ACC112 (cell line): Measurements from ENCODE around the gene ZNFX1.

Source experiments
- H2AFZ ChIP-seq: fragments of 200-600 bp; sonication (generic); one replicate; pipeline ENCODE4 v1.6.0; 2017; ENCODE audit warnings: antibody characterized with exemption, low read length; ENCODE audit not compliant: unreplicated experiment
- H3K27ac ChIP-seq: fragments of 200-600 bp; sonication (generic); 2 replicates; pipeline ENCODE4 v1.5.1; 2014; ENCODE audit warnings: low read depth, mild to moderate bottlenecking, antibody characterized with exemption, low read length, moderate library complexity
- H3K27me3 ChIP-seq: fragments of 200-600 bp; sonication (generic); 2 replicates; pipeline ENCODE4 v1.6.1; 2014; ENCODE audit warnings: mild to moderate bottlenecking, antibody characterized with exemption, low read length, moderate library complexity, mixed read lengths; ENCODE audit not compliant: insufficient read depth
- H3K36me3 ChIP-seq: fragments of 200-600 bp; sonication (generic); 2 replicates; pipeline ENCODE4 v1.6.1; 2016; ENCODE audit warnings: mild to moderate bottlenecking, antibody characterized with exemption, low read length, moderate library complexity, mixed read lengths; ENCODE audit not compliant: insufficient read depth
- H3K4me1 ChIP-seq: fragments of 200-600 bp; sonication (generic); one replicate; pipeline ENCODE4 v1.6.1; 2016; ENCODE audit warnings: low read length, mixed read lengths; ENCODE audit not compliant: insufficient read depth, unreplicated experiment, control insufficient read depth
- H3K4me3 ChIP-seq: fragments of 200-600 bp; sonication (generic); 2 replicates; pipeline ENCODE4 v1.5.1; 2014; ENCODE audit warnings: mild to moderate bottlenecking, low read depth, low read length
- H3K79me2 ChIP-seq: fragments of 200-600 bp; sonication (generic); one replicate; pipeline ENCODE4 v1.6.0; 2016; ENCODE audit warnings: low read length; ENCODE audit not compliant: control insufficient read depth, unreplicated experiment, insufficient read depth

The ZNFX1 gene

GRCh38 chr20:49267327-49267726, 10.5 kb downstream of the ZNFX1 start:
- peaks cover 91% of the 10 kb centered on the region for H3K79me2 ChIP-seq
- H3K4me1 ChIP-seq: peaks cover 38% of the 10 kb centered on the region
- no peak overlapping the region for H2AFZ ChIP-seq
- H3K27ac ChIP-seq: no peak overlapping the region
- H3K4me3 ChIP-seq: peak overlapping the region; percentile 47
- H3K36me3 ChIP-seq: peaks cover 60% of the 10 kb centered on the region
- H3K27me3 ChIP-seq: no peaks in the 10 kb centered on the region

GRCh38 chr20:49262444-49262843, 15.4 kb downstream of the ZNFX1 start:
- Histone ChIP-seq H3K27me3 (no peaks in the 10 kb centered on the region), H3K79me2 (peaks cover 53% of the 10 kb centered on the region), H3K4me1 (peaks cover 18% of the 10 kb centered on the region), H3K36me3 (peaks cover 39% of the 10 kb centered on the region), H3K4me3 (no peak overlapping the region), H3K27ac (no peak overlapping the region), H2AFZ (no peak overlapping the region)

GRCh38 chr20:49261173-49261572, 16.7 kb downstream of the ZNFX1 start:
- H3K79me2 ChIP-seq: peaks cover 41% of the 10 kb centered on the region
- H3K4me3 ChIP-seq: no peak overlapping the region
- peaks cover 49% of the 10 kb centered on the region for H3K36me3 ChIP-seq
- peaks cover 10% of the 10 kb centered on the region for H3K4me1 ChIP-seq
- no peak overlapping the region for H2AFZ ChIP-seq
- H3K27me3 ChIP-seq: no peaks in the 10 kb centered on the region
- H3K27ac ChIP-seq: no peak overlapping the region

GRCh38 chr20:49260218-49260617, 17.6 kb downstream of the ZNFX1 start:
- H3K4me3 ChIP-seq: no peak overlapping the region
- no peak overlapping the region for H3K27ac ChIP-seq
- no peak overlapping the region for H2AFZ ChIP-seq
- H3K36me3 ChIP-seq: peaks cover 58% of the 10 kb centered on the region
- peaks cover 32% of the 10 kb centered on the region for H3K79me2 ChIP-seq
- H3K4me1 ChIP-seq: peaks cover 10% of the 10 kb centered on the region
- H3K27me3 ChIP-seq: no peaks in the 10 kb centered on the region

- peaks cover 10% of the 10 kb centered on the region for H3K4me1 ChIP-seq
- no peaks in the 10 kb centered on the region for H3K27me3 ChIP-seq
- H3K79me2 ChIP-seq: peaks cover 28% of the 10 kb centered on the region
- H3K4me3 ChIP-seq: no peak overlapping the region
- peaks cover 58% of the 10 kb centered on the region for H3K36me3 ChIP-seq
- H3K27ac ChIP-seq: no peak overlapping the region
- H2AFZ ChIP-seq: no peak overlapping the region
Measured at GRCh38 chr20:49259799-49260198, 18.1 kb downstream of the ZNFX1 start.

GRCh38 chr20:49259284-49259683, 18.6 kb downstream of the ZNFX1 start:
- H3K27me3 ChIP-seq: no peaks in the 10 kb centered on the region
- H3K36me3 ChIP-seq: peaks cover 56% of the 10 kb centered on the region
- no peak overlapping the region for H3K4me3 ChIP-seq
- no peak overlapping the region for H3K27ac ChIP-seq
- peaks cover 24% of the 10 kb centered on the region for H3K79me2 ChIP-seq
- peaks cover 10% of the 10 kb centered on the region for H3K4me1 ChIP-seq
- H2AFZ ChIP-seq: no peak overlapping the region

GRCh38 chr20:49256261-49256660, 21.6 kb downstream of the ZNFX1 start:
- peaks cover 10% of the 10 kb centered on the region for H3K4me1 ChIP-seq
- peaks cover 51% of the 10 kb centered on the region for H3K36me3 ChIP-seq
- H3K4me3 ChIP-seq: no peak overlapping the region
- H2AFZ ChIP-seq: no peak overlapping the region
- no peaks in the 10 kb centered on the region for H3K27me3 ChIP-seq
- H3K79me2 ChIP-seq: peaks cover 9% of the 10 kb centered on the region
- no peak overlapping the region for H3K27ac ChIP-seq

GRCh38 chr20:49252556-49253350, 25.1 kb downstream of the ZNFX1 start:
- H3K36me3 ChIP-seq: peaks cover 39% of the 10 kb centered on the region
- no peaks in the 10 kb centered on the region for H3K27me3 ChIP-seq
- no peaks in the 10 kb centered on the region for H3K4me1 ChIP-seq
- no peak overlapping the region for H2AFZ ChIP-seq
- no peak overlapping the region for H3K4me3 ChIP-seq
- H3K79me2 ChIP-seq: no peaks in the 10 kb centered on the region
- H3K27ac ChIP-seq: no peak overlapping the region

GRCh38 chr20:49248879-49249665, 28.8 kb downstream of the ZNFX1 start:
- H3K4me1 ChIP-seq: no peaks in the 10 kb centered on the region
- H3K27me3 ChIP-seq: no peaks in the 10 kb centered on the region
- no peak overlapping the region for H2AFZ ChIP-seq
- peaks cover 18% of the 10 kb centered on the region for H3K36me3 ChIP-seq
- H3K4me3 ChIP-seq: no peak overlapping the region
- no peak overlapping the region for H3K27ac ChIP-seq
- H3K79me2 ChIP-seq: no peaks in the 10 kb centered on the region

- H3K36me3 ChIP-seq: peaks cover 17% of the 10 kb centered on the region
- no peak overlapping the region for H2AFZ ChIP-seq
- H3K27me3 ChIP-seq: no peaks in the 10 kb centered on the region
- no peaks in the 10 kb centered on the region for H3K4me1 ChIP-seq
- no peaks in the 10 kb centered on the region for H3K79me2 ChIP-seq
- H3K27ac ChIP-seq: no peak overlapping the region
- no peak overlapping the region for H3K4me3 ChIP-seq
Measured at GRCh38 chr20:49248301-49248700, 29.6 kb downstream of the ZNFX1 start.

- no peaks in the 10 kb centered on the region for H3K79me2 ChIP-seq
- H3K36me3 ChIP-seq: peaks cover 12% of the 10 kb centered on the region
- H3K4me1 ChIP-seq: no peaks in the 10 kb centered on the region
- no peak overlapping the region for H2AFZ ChIP-seq
- no peaks in the 10 kb centered on the region for H3K27me3 ChIP-seq
- no peak overlapping the region for H3K4me3 ChIP-seq
- H3K27ac ChIP-seq: no peak overlapping the region
Measured at GRCh38 chr20:49247792-49248191, 30.1 kb downstream of the ZNFX1 start.
